Psoas muscle (tissue), 8 donors: ENCODE measurements around the gene STAG1. TPM values are rescaled to one million over a fixed set of nuclear protein-coding genes. Genes with fewer than 3 reads are reported as not detected.
"Not testable (repeated sequence)": the region's sequence is repeated elsewhere in the genome, so short reads cannot be mapped to it uniquely, and the experiment has no call there.

Experiments used
- ATAC-seq, 4 donors: fragments of 200-7000 bp; cut with Tn5 transposase; one replicate each; pipeline ENCODE4 v1.9.1; 2020; ENCODE audit warnings: moderate library complexity in 3 of 4, mild to moderate bottlenecking in 2 of 4
- DNase-seq, 2 donors: peaks; one replicate each; pipeline ENCODE4 v3.0.0-alpha.2; 2020
- H3K27ac ChIP-seq: fragments of 200-600 bp; one replicate; pipeline ENCODE4 v1.8.0; 2022
- H3K27me3 ChIP-seq, 3 donors: fragments of 200-600 bp in 1 of 3; one replicate each; pipeline versions ENCODE4 v1.6.1 to v1.8.0; 2013 to 2022; ENCODE audit warnings: low read length in 2 of 3, mild to moderate bottlenecking in 2 of 3, moderate library complexity in 1 of 3; ENCODE audit not compliant: insufficient read depth in 3 of 3
- H3K36me3 ChIP-seq, 2 donors: fragments of 200-600 bp in 1 of 2; one replicate each; pipeline versions ENCODE4 v1.6.1 to v1.8.0; 2013 to 2022; ENCODE audit warnings: low read depth in 1 of 2, mild to moderate bottlenecking in 1 of 2, moderate library complexity in 1 of 2; ENCODE audit not compliant: insufficient read depth in 1 of 2
- H3K4me1 ChIP-seq: fragments of 200-600 bp; one replicate; pipeline ENCODE4 v1.8.0; 2022
- H3K4me3 ChIP-seq: fragments of 200-600 bp; one replicate; pipeline ENCODE4 v1.8.0; 2022; ENCODE audit warnings: mild to moderate bottlenecking
- H3K9me3 ChIP-seq: fragments of 200-600 bp; one replicate; pipeline ENCODE4 v1.8.0; 2022
- CTCF ChIP-seq: fragments of 200-600 bp; IDR thresholded peaks from one replicate; pipeline ENCODE4 v1.8.0; 2022; ENCODE audit warnings: antibody characterized with exemption
- WGBS, 3 donors: extraction: QIAGEN DNeasy Blood & Tissue Kit; methylation state at CpG; one replicate each; pipeline versions ENCODE4 v1.1.6 to v1.1.7; 2013; 5-methylcytosine and 5-hydroxymethylcytosine counted together
- intact Hi-C, 2 donors: fragments of 100-400 bp; cut with DNase I; formaldehyde crosslinking; loops; one replicate each; pipeline versions ENCODE4 v1.11.0 to v1.14.2; 2022
- polyA plus RNA-seq, 3 donors: library from polyadenylated mRNA; stranded (reverse); fragments of 200-250 nt; gene quantifications; one replicate each; pipeline ENCODE4 v1.2.3, GENCODE V29; 2013
- total RNA-seq, 4 donors: library from RNA; stranded (reverse); fragmentation: NEBNext Ultra II Directional in 2 of 4; extraction: Animal tissue kit (Norgen Biotek cat#: 25700) in 2 of 4; gene quantifications; one replicate each; pipeline versions ENCODE4 v1.2.1 to v1.2.4, GENCODE V29; 2021 to 2023
- donor health status: healthy with polysubstance abuse.
- donor health status: DM: no; HTN: no; CAD: no; lungs with moderate emphysema.
- donor health status: Bipolar disorder and iron deficiency.
- donor health status: healthy.
- donor health status: DM: yes; HTN: yes; CAD: no.
- donor health status: DM: no; HTN: no; CAD: no.
- donor health status: DM: no; HTN: no; CAD: no.
- donor health status: DM: yes; HTN: yes; CAD: no.

Gene STAG1
- total and polyA plus RNA-seq, 7 donors = 8.8 to 27.7 (median 19.7) TPM

DNA sequence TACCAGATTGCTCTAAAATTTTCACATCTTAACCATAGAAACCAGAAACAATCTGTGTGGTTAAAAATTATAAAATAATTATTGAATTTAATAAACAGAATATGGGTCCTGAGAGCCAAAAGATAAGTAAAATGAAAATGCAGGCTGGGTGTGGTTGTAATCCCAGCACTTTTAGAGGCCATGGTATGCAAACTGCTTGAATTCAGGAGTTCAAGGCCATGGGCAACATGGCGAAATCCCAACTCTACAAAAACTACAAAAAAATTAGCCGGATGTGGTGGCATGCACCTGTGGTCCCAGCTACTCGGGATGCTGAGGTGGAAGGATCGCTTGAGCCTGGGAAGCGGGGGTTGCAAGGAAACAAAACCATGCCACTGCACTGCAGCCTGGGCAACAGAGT, 236.1 kb downstream of the STAG1 start:
- intact Hi-C loops = no loop called here
- TF ChIP-seq CTCF = no peak
- Histone ChIP-seq H3K27ac (no peak overlapping the region), H3K9me3 (no peaks in the 10 kb centered on the region), H3K27me3 (no peaks in the 10 kb centered on the region), H3K4me3 (no peak overlapping the region), H3K36me3 (peaks cover 0 to under 1% of the 10 kb centered on the region in 2 donors), H3K4me1 (no peaks in the 10 kb centered on the region)
- WGBS, 3 donors = 93 to 95% (median 95%) methylated on average over 5 of the region's 5 CpGs
- no peak for ATAC-seq
- no peak for DNase-seq

- H3K27me3 ChIP-seq, H3K9me3 ChIP-seq, intact Hi-C loops, H3K4me3 ChIP-seq, H3K4me1 ChIP-seq, ATAC-seq, H3K36me3 ChIP-seq, DNase-seq, H3K27ac ChIP-seq: not testable (repeated sequence)
- WGBS, 3 donors = 97 to 99% (median 98%) methylated on average over 7 of the region's 7 CpGs
These were observed 237.6 kb downstream of the STAG1 start for GRCh38 chr3:136514533-136514932.

DNA sequence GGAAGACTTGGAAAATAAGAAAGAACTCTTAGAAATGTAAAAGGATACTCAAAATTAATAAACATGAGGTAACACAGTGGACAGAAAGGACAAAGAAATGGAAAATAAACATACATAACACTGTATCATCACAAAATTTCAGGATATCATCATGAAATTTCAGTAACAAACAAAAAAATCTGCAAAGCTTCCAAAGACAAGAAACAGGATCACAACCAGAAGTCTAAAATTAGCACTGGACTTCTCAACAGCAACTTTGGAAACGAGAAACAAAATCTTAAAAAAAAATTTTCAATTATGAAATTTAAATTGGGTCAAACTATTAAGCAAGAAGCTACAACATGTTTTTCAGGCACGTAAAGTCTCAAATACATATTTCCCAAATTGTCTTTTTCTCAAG, 238.8 kb downstream of the STAG1 start:
- no peak overlapping the region for H3K27ac ChIP-seq
- 43 to 62% (median 46%) methylated on average over 2 of the region's 2 CpGs for WGBS, 3 donors

DNA sequence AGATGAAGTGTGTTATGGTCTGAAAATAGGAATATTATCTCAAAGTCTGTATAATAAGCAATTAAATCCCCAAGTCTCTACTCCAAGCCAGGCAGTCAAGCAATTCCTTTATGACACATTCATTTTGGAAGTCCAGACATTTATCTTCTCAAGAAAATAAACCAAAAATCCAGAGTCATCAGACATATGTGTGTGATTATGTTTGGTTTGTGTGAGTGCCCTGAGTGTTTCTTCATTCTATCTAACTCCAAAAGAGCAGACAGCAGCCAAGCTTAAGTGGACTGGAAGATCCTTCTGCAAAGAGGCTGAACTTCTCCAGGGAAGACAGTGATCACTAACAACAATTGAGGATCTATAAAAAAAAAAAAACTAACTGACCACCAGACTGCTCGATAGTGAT, 239.8 kb downstream of the STAG1 start:
- Histone ChIP-seq H3K4me3 (no peak overlapping the region), H3K36me3 (no peaks in the 10 kb centered on the region), H3K9me3 (no peaks in the 10 kb centered on the region), H3K27me3 (no peaks in the 10 kb centered on the region), H3K4me1 (no peaks in the 10 kb centered on the region), H3K27ac (no peak overlapping the region)
- intact Hi-C loops = no loop called here
- 59 to 78% (median 68%) methylated on average over 1 of the region's 1 CpG for WGBS, 3 donors
- TF ChIP-seq CTCF = no peak
- no peak for DNase-seq
- ATAC-seq = no peak

More for the DNA sequence above, 238.8 kb downstream of the STAG1 start:
- Histone ChIP-seq H3K9me3 (no peaks in the 10 kb centered on the region), H3K4me1 (no peaks in the 10 kb centered on the region), H3K27me3 (no peaks in the 10 kb centered on the region), H3K4me3 (no peak overlapping the region), H3K36me3 (no peaks in the 10 kb centered on the region)
- no peak for ATAC-seq
- intact Hi-C loops = no loop called here
- DNase-seq = no peak
- no peak for TF ChIP-seq CTCF

GRCh38 chr3:136505676-136506075, 246.5 kb downstream of the STAG1 start:
- intact Hi-C loops = no loop called here
- Histone ChIP-seq H3K9me3 (no peaks in the 10 kb centered on the region), H3K27ac (no peak overlapping the region), H3K4me3 (no peak overlapping the region), H3K36me3 (peaks cover 0 to 14% of the 10 kb centered on the region in 2 donors), H3K4me1 (no peaks in the 10 kb centered on the region), H3K27me3 (no peaks in the 10 kb centered on the region)
- 39 to 65% (median 39%) methylated on average over 1 of the region's 1 CpG for WGBS, 3 donors
- no peak for TF ChIP-seq CTCF
- DNase-seq = no peak
- ATAC-seq = no peak
